Measurements from ENCODE around the gene NMNAT3.

DNA sequence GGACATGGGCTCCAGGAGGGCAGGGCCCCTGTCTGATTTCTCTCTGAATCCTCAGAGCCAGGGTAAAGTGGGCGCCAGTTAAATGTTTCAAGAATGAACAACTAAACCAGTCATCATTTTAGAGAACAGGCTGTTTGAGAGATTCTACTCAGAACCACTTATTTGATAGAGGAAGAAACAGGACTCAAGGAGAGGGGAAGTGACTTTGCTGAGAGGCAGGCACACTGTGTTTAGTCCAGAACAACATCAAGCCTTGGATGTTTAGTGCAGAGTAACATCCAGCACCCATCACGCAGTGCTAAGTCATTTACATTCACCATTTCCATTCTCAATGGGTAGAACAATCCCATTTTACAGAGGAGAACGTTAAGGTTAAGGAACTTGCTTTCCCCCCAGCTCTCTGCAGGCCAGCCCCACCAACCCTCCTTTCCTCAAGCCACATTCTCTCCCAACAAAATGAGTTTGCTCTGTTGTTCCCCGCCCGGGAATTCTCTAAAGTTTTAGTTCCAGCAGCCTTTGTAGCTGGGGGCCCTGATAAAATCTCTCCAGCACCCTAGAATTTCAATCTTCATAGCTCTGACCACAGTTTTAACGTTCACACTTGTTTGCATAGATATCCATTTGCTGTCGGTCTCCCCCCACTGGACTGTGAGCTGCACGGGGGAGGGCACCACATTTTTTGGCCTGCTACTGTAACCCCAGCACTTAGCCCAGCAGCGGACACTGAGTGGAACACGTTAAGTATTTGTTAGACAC is 962 bp downstream of the NMNAT3 start:
- TF ChIP-seq, protein P1, sequence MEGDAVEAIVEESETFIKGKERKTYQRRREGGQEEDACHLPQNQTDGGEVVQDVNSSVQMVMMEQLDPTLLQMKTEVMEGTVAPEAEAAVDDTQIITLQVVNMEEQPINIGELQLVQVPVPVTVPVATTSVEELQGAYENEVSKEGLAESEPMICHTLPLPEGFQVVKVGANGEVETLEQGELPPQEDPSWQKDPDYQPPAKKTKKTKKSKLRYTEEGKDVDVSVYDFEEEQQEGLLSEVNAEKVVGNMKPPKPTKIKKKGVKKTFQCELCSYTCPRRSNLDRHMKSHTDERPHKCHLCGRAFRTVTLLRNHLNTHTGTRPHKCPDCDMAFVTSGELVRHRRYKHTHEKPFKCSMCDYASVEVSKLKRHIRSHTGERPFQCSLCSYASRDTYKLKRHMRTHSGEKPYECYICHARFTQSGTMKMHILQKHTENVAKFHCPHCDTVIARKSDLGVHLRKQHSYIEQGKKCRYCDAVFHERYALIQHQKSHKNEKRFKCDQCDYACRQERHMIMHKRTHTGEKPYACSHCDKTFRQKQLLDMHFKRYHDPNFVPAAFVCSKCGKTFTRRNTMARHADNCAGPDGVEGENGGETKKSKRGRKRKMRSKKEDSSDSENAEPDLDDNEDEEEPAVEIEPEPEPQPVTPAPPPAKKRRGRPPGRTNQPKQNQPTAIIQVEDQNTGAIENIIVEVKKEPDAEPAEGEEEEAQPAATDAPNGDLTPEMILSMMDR (IDR thresholded peaks at IDR 0.05) = no peak
- no peak for TF ChIP-seq POLR2A (IDR thresholded peaks at IDR 0.05)

Data from thyroid gland (tissue), 4 donors.